ENCODE results near the gene TRIM44. TPM values are rescaled to one million over a fixed set of nuclear protein-coding genes. Genes with fewer than 3 reads are reported as not detected.

Gene TRIM44
- total and polyA plus RNA-seq, 8 donors, result 5.1 to 65.3 (median 19.1) TPM

DNA sequence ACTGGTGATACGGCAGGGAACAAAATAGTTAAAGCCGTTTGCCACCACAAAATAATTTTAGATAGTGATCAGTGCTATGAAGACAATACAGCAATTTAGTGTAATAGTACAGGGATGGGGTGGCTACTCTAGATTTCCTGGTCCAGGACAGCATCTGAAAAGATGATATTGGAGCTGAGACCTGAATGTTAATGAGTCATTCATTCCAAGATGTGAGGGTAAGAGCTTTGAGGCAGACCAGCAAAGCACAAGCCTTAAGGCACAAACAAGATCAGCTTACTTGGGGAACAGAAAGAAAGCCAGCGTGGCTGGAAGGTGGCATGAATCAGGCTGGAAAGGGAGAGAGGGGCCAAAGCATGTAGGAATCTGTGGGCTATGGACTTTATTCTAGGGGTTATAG is 132.3 kb downstream of the TRIM44 start:
- TF ChIP-seq, protein P1, sequence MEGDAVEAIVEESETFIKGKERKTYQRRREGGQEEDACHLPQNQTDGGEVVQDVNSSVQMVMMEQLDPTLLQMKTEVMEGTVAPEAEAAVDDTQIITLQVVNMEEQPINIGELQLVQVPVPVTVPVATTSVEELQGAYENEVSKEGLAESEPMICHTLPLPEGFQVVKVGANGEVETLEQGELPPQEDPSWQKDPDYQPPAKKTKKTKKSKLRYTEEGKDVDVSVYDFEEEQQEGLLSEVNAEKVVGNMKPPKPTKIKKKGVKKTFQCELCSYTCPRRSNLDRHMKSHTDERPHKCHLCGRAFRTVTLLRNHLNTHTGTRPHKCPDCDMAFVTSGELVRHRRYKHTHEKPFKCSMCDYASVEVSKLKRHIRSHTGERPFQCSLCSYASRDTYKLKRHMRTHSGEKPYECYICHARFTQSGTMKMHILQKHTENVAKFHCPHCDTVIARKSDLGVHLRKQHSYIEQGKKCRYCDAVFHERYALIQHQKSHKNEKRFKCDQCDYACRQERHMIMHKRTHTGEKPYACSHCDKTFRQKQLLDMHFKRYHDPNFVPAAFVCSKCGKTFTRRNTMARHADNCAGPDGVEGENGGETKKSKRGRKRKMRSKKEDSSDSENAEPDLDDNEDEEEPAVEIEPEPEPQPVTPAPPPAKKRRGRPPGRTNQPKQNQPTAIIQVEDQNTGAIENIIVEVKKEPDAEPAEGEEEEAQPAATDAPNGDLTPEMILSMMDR (IDR thresholded peaks at IDR 0.05), result no peak
- TF ChIP-seq EP300 (IDR thresholded peaks at IDR 0.05) (no peak), POLR2AphosphoS5 (IDR thresholded peaks at IDR 0.05) (no peak), POLR2A (IDR thresholded peaks at IDR 0.05) (no peak)
- intact Hi-C loops (cut with DNase I; ENCODE audit: low total_unique reads), result no loop called here
- Histone ChIP-seq H3K4me1 (peaks cover 0 to 8% (median 0%) of the 10 kb centered on the region in 4 donors), H3K9me3 (no peaks in the 10 kb centered on the region), H3K4me3 (no peak overlapping the region), H3K27ac (no peak overlapping the region), H3K36me3 (no peaks in the 10 kb centered on the region), H3K27me3 (no peaks in the 10 kb centered on the region)
- 90 to 99% (median 97%) methylated on average over 3 of the region's 3 CpGs for WGBS, 5 donors
- no peak for DNase-seq

DNA sequence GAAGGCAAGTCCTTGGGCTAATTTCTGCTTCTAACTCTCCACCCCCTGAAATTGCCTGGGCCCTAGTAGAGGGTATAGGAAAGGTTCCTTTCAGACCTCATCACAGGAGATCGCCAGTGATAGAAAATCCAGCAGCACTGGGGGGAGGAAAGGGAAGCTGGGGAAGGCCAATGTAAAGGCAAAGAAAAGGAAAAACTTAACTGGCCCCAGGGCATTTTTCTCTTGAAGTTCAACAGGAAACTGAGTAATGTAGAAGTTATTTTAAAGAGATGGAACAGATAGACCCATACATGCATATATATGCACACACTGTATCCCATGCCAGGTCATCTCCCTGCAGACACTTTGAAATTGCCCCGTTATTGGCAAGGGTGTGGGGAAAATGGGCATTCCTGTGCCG is 134.0 kb downstream of the TRIM44 start:
- DNase-seq, result no peak
- 86 to 94% (median 89%) methylated on average over 3 of the region's 3 CpGs for WGBS, 5 donors
- Histone ChIP-seq H3K9me3 (no peaks in the 10 kb centered on the region), H3K36me3 (no peaks in the 10 kb centered on the region), H3K4me3 (no peak overlapping the region), H3K4me1 (peaks cover 0 to 8% (median 2%) of the 10 kb centered on the region in 4 donors), H3K27ac (no peak overlapping the region), H3K27me3 (no peaks in the 10 kb centered on the region)
- intact Hi-C loops (cut with DNase I; ENCODE audit: low total_unique reads), result no loop called here
- no peak for TF ChIP-seq POLR2AphosphoS5 (IDR thresholded peaks at IDR 0.05)
- TF ChIP-seq POLR2A (IDR thresholded peaks at IDR 0.05), result no peak
- TF ChIP-seq EP300 (IDR thresholded peaks at IDR 0.05), result no peak
- TF ChIP-seq, protein P1 (IDR thresholded peaks at IDR 0.05), result no peak

DNA sequence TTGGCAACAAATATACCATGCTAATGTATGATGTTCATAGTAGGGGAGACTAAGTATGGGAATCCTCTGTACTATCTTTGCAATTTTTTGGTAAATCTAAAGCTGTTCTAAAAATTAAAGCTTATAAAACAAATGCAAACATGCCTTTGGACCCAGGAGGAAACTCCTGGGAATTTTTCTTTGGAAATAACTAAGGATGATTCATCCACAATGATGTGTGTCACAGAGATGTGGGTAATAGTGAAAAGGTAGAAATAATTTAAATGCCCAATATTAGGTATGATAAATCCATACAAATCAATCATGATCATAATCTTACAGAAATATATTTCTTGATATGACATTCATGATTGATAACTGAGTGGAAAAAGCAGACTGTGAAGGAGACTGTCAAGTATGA is 135.8 kb downstream of the TRIM44 start:
- Histone ChIP-seq H3K4me1 (peaks cover 0 to 3% (median 0%) of the 10 kb centered on the region in 4 donors), H3K27ac (no peak overlapping the region), H3K36me3 (no peaks in the 10 kb centered on the region), H3K4me3 (no peak overlapping the region), H3K9me3 (no peaks in the 10 kb centered on the region), H3K27me3 (no peaks in the 10 kb centered on the region)
- intact Hi-C loops (cut with DNase I; ENCODE audit: low total_unique reads), result no loop called here
- TF ChIP-seq POLR2AphosphoS5 (IDR thresholded peaks at IDR 0.05), result no peak
- TF ChIP-seq EP300 (IDR thresholded peaks at IDR 0.05), result no peak
- TF ChIP-seq, protein P1 (IDR thresholded peaks at IDR 0.05), result no peak
- TF ChIP-seq POLR2A (IDR thresholded peaks at IDR 0.05), result no peak
- DNase-seq, result no peak

DNA sequence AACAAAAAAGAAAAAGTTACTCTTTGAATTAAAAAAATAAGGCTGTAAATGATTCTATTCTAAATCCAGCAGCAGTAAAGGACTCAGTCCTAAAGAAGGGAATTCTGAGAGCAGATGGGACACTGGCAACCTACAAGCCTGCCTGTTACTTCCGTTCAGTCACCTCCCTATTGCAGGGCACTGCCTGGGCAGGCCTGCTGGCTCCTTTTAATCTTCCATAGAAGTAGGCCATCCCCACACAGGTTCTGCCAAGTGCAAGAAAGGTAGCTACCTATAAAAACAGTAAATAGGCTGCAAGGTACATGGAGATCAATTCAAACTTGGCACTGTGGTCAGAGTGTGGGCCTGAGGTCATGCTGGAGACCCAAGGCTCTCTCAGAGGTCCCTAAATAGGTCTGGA is 136.4 kb downstream of the TRIM44 start:
- H3K36me3 ChIP-seq, result no peaks in the 10 kb centered on the region
- no peak for DNase-seq
- H3K9me3 ChIP-seq, result no peaks in the 10 kb centered on the region
- H3K4me1 ChIP-seq, result peaks cover 0 to 3% (median 0%) of the 10 kb centered on the region in 4 donors
- H3K27me3 ChIP-seq, result no peaks in the 10 kb centered on the region
- 90 to 100% (median 100%) methylated on average over 1 of the region's 1 CpG for WGBS, 5 donors
- intact Hi-C loops (cut with DNase I; ENCODE audit: low total_unique reads), result no loop called here
- no peak overlapping the region for H3K4me3 ChIP-seq
- TF ChIP-seq EP300 (IDR thresholded peaks at IDR 0.05) (no peak), POLR2A (IDR thresholded peaks at IDR 0.05) (no peak), POLR2AphosphoS5 (IDR thresholded peaks at IDR 0.05) (no peak)
- TF ChIP-seq, protein P1 (IDR thresholded peaks at IDR 0.05), result no peak
- H3K27ac ChIP-seq, result no peak overlapping the region
